Adrenal gland (tissue), 5 donors: ENCODE results near the gene NOTCH3.

Experiments
- POLR2A ChIP-seq, 2 donors: fragments of 450-650 bp; IDR thresholded peaks; one replicate each; pipeline ENCODE4 v1.6.1; 2017; ENCODE audit warnings: antibody characterized with exemption in 2 of 2, mild to moderate bottlenecking in 2 of 2, moderate library complexity in 1 of 2
- TF ChIP-seq, protein P1 (sequence below), 6 experiments: fragments of 450-650 bp in 4 of 6; fragments of 200-600 bp in 2 of 6; sonication (generic) in 1 of 6; IDR thresholded peaks; 1 replicate in 5 of 6; 2 replicates in 1 of 6; pipeline versions ENCODE4 v1.5.1 to v1.8.0; 2016 to 2021; ENCODE audit warnings: antibody characterized with exemption in 6 of 6, mild to moderate bottlenecking in 2 of 6, moderate library complexity in 1 of 6
- donor health status: DM: no; HTN: no; CAD: no.

DNA sequence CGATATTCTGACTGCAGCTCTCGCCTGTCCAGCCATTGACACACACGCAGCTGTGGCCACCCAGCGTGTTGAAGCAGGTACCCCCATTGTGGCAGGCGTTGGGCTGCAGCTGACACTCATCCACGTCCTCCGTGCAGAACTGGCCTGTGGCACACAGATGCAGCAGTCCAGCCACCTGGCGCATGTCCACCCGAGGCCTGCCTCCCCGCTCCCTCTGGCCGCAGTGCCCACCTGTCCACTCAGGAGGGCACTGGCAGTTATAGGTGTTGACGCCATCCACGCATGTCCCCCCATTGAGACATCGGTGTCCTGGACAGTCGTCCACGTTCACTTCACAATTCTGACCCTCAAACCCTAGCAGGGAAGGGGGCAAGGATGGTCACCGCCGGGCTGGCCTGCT is 9.3 kb downstream of the NOTCH3 start:
- TF ChIP-seq, protein P1, sequence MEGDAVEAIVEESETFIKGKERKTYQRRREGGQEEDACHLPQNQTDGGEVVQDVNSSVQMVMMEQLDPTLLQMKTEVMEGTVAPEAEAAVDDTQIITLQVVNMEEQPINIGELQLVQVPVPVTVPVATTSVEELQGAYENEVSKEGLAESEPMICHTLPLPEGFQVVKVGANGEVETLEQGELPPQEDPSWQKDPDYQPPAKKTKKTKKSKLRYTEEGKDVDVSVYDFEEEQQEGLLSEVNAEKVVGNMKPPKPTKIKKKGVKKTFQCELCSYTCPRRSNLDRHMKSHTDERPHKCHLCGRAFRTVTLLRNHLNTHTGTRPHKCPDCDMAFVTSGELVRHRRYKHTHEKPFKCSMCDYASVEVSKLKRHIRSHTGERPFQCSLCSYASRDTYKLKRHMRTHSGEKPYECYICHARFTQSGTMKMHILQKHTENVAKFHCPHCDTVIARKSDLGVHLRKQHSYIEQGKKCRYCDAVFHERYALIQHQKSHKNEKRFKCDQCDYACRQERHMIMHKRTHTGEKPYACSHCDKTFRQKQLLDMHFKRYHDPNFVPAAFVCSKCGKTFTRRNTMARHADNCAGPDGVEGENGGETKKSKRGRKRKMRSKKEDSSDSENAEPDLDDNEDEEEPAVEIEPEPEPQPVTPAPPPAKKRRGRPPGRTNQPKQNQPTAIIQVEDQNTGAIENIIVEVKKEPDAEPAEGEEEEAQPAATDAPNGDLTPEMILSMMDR (IDR thresholded peaks at IDR 0.05): no peak
- TF ChIP-seq POLR2A (IDR thresholded peaks at IDR 0.05): no peak
